GM12892 (cell line): ENCODE results near the gene KATNB1.

Source experiments
- POLR2A ChIP-seq: IDR thresholded peaks from 2 replicates; pipeline ENCODE4 v1.6.1; 2011; ENCODE audit warnings: low read depth, low read length, control low read depth
- POLR2AphosphoS5 ChIP-seq: IDR thresholded peaks from 2 replicates; pipeline ENCODE4 v1.6.1; 2011; ENCODE audit warnings: low read depth, low read length, control low read depth
- TAF1 ChIP-seq: IDR thresholded peaks from 2 replicates; pipeline ENCODE4 v1.6.1; 2011; ENCODE audit warnings: low read depth, mild to moderate bottlenecking, control low read depth, low read length, borderline replicate concordance

GRCh38 chr16:57791195-57791892, 55.8 kb downstream of the KATNB1 start:
- TF ChIP-seq POLR2AphosphoS5 (no peak), POLR2A (no peak), TAF1 (no peak)
